ENCODE measurements around the gene ARHGAP15.

GRCh38 chr2:143124445-143124844 lies 4.8 kb upstream of the ARHGAP15 start:
- TF ChIP-seq EZH2 (IDR thresholded peaks at IDR 0.05; ENCODE audit: insufficient read depth, poor library complexity, severe bottlenecking) (no peak), EZH2phosphoT487 (IDR thresholded peaks at IDR 0.05; ENCODE audit: insufficient read depth, low read depth) (no peak)
